ENCODE results near the gene FIG4. TPM values are rescaled to one million over a fixed set of nuclear protein-coding genes. Genes with fewer than 3 reads are reported as not detected.

Gene FIG4
- total and polyA plus RNA-seq, 2 of the 4 experiments (the other 2 are of a cell fraction), result 12.1 to 15.4 TPM

DNA sequence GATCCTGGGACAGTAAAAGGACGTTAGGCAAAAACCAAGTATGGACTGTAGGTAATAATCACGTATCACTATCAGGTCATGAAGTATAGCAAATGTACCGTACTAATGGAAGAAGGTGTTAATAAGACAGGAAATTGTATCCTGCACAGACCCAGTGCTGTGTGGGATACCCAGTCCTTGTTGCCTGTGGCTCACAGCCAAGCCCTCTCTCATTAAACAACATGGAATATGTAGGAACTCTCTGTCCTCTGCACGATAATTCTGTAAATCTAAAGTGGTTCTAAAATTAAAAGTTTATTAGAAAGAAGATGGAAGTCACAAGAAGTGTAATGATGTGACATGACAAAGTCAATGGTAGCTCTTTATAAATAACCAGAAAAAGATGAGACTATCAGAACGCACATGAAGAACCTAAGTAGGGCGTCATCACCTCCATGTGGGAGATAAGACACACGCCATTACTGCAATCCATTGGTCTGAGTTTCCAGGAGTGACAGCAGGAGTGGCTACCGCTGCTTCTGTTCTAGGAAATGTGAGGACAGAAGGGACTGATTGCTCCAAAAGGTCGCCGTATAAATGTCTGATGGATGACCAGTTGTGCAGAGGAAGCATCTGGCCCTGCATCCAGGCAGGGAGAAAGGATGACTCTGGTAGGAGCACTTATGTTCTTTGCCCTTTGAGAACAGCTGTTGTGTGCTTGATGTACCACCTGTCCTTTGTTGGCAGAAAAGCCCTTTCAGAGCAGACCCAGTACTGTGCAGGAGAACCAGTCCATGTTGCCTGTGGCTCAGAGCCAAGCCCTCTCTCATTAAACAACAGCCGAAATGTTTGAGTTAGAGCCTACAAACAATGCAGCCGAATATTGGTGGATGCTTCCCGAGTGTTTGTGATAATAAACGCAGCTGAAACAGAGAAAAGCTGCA is 125.6 kb downstream of the FIG4 start (continued):
- TF ChIP-seq RAD21 (IDR thresholded peaks at IDR 0.05; ENCODE audit: low read length), result no peak

DNA sequence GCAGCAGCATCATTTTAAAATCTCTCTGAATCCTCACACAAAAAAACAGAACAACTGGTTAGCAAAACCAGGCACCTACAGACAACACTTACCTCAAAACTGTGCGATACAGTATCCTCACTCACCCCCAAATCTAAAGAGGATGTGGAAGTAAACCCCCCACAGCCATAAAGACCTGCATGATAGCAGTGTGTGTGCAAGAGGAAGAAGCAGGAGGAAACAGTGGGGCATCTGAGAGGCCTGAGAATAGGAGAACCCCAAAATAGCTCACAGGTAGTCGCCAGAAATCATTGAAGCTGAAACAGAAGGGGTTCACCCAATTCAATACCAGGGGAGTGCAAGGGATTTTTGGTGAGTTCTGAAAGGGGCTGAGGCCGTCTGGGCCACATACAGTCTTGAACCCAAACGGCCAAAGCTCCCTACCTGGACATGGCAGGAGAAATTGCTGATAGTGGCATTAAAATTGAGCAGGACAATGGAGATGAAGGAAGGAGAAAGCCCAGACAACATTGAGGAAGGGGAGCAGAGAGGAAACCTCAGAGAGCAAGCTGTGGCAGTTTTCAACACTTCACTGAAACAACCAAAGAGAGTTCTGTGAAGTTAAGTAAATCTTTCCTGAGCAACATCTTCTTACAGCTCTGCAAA is 129.7 kb downstream of the FIG4 start:
- H2AK5ac ChIP-seq (ENCODE audit: low read depth, low read length), result no peak overlapping the region
- in situ Hi-C loops (cut with MboI; ENCODE audit: low sequenced_read_pairs), result no loop called here
- ATAC-seq (ENCODE audit: low read depth) (no peak), DNase-seq (no peak)
- H3K4me1 ChIP-seq (ENCODE audit: control insufficient read depth, insufficient read depth, low read length), result no peaks in the 10 kb centered on the region
- H4K8ac ChIP-seq (ENCODE audit: low read depth in 2 of 2, low read length in 2 of 2), result no peak overlapping the region
- no peak overlapping the region for H2BK120ac ChIP-seq (ENCODE audit: low read depth, low read length)
- no peak overlapping the region for H2AFZ ChIP-seq (replicated peaks; ENCODE audit: low read length, poor library complexity)
- no peaks in the 10 kb centered on the region for H3K79me1 ChIP-seq (ENCODE audit: low read depth in 1 of 2, low read length in 2 of 2)
- no peak overlapping the region for H2BK20ac ChIP-seq (ENCODE audit: low read depth, low read length)
- H2BK15ac ChIP-seq (ENCODE audit: low read depth, low read length), result no peak overlapping the region
- ChIA-PET POLR2A (ENCODE audit: unreplicated experiment) (no interaction called here), CTCF (no interaction called here)
- H3K36me3 ChIP-seq (ENCODE audit: control insufficient read depth, insufficient read depth, low read length), result peaks cover 4% of the 10 kb centered on the region
- WGBS, 2 experiments (ENCODE audit: extremely low coverage in 2 of 2, insufficient read length in 1 of 2), result no CpG with 5 or more reads among the region's 4 CpGs
- H4K5ac ChIP-seq (ENCODE audit: low read depth, low read length), result no peak overlapping the region
- H4K20me1 ChIP-seq (ENCODE audit: insufficient read depth, low read length), result no peaks in the 10 kb centered on the region
- no peak overlapping the region for H3K27ac ChIP-seq (ENCODE audit: insufficient read depth, low read length)
- no peak overlapping the region for H2AK9ac ChIP-seq (replicated peaks; ENCODE audit: low read depth, low read length, poor library complexity)
- 0 out of 2 replicates have a peak, but pooled peaks cover 3% of the 10 kb centered on the region for H3K9me1 ChIP-seq (ENCODE audit: insufficient read depth, low read length)
- dilution Hi-C loops (cut with HindIII; ENCODE audit: low sequenced_read_pairs, unreplicated experiment), result no loop called here
- H3K9ac ChIP-seq (ENCODE audit: low read depth, low read length), result no peak overlapping the region
- no peak overlapping the region for H3K4me3 ChIP-seq (ENCODE audit: insufficient read depth, low read depth, low read length)
- H2BK5ac ChIP-seq (ENCODE audit: low read depth, low read length, poor library complexity, severe bottlenecking), result no peak overlapping the region
- H3K4me2 ChIP-seq (ENCODE audit: low read depth, low read length), result no peak overlapping the region
- no peak overlapping the region for H3K56ac ChIP-seq (ENCODE audit: extremely low read depth, insufficient read depth, low read length)
- H3K27me3 ChIP-seq (ENCODE audit: control insufficient read depth, insufficient read depth, low read length), result no peaks in the 10 kb centered on the region
- no peak overlapping the region for H3K18ac ChIP-seq (ENCODE audit: low read depth, low read length)
- H3K14ac ChIP-seq (replicated peaks; ENCODE audit: low read depth, low read length), result no peak overlapping the region
- no TSS peak for BruUV-seq (replicated peaks)
- H4K91ac ChIP-seq (ENCODE audit: insufficient read depth, low read depth, low read length), result no peak overlapping the region
- intact Hi-C loops (cut with micrococcal nuclease), result no loop called here
- H3K4ac ChIP-seq (ENCODE audit: low read depth, low read length), result no peak overlapping the region
- H3K9me3 ChIP-seq (ENCODE audit: control insufficient read depth, insufficient read depth, low read length), result no peaks in the 10 kb centered on the region
- no peak overlapping the region for H3K23ac ChIP-seq (ENCODE audit: low read depth, low read length)
- TF ChIP-seq CHD1 (IDR thresholded peaks at IDR 0.05; ENCODE audit: low read depth, low read length) (no peak), MAZ (IDR thresholded peaks at IDR 0.05; ENCODE audit: borderline replicate concordance, low read depth, low read length) (no peak), RAD21 (IDR thresholded peaks at IDR 0.05; ENCODE audit: low read length) (no peak), NFE2L2 (IDR thresholded peaks at IDR 0.05; ENCODE audit: low read depth, low read length) (no peak), MXI1 (IDR thresholded peaks at IDR 0.05; ENCODE audit: borderline replicate concordance, low read depth, low read length) (no peak), BHLHE40 (IDR thresholded peaks at IDR 0.05; ENCODE audit: low read depth, low read length) (no peak), POLR2A (IDR thresholded peaks at IDR 0.05; ENCODE audit: low read depth, low read length) (no peak), MAFK (IDR thresholded peaks at IDR 0.05; ENCODE audit: low read depth, low read length) (no peak)
- TF ChIP-seq, protein P1, sequence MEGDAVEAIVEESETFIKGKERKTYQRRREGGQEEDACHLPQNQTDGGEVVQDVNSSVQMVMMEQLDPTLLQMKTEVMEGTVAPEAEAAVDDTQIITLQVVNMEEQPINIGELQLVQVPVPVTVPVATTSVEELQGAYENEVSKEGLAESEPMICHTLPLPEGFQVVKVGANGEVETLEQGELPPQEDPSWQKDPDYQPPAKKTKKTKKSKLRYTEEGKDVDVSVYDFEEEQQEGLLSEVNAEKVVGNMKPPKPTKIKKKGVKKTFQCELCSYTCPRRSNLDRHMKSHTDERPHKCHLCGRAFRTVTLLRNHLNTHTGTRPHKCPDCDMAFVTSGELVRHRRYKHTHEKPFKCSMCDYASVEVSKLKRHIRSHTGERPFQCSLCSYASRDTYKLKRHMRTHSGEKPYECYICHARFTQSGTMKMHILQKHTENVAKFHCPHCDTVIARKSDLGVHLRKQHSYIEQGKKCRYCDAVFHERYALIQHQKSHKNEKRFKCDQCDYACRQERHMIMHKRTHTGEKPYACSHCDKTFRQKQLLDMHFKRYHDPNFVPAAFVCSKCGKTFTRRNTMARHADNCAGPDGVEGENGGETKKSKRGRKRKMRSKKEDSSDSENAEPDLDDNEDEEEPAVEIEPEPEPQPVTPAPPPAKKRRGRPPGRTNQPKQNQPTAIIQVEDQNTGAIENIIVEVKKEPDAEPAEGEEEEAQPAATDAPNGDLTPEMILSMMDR (conservative IDR thresholded peaks at IDR 0.05; ENCODE audit: low read depth, low read length), result no peak
- TF ChIP-seq, protein P2, sequence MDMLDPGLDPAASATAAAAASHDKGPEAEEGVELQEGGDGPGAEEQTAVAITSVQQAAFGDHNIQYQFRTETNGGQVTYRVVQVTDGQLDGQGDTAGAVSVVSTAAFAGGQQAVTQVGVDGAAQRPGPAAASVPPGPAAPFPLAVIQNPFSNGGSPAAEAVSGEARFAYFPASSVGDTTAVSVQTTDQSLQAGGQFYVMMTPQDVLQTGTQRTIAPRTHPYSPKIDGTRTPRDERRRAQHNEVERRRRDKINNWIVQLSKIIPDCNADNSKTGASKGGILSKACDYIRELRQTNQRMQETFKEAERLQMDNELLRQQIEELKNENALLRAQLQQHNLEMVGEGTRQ (IDR thresholded peaks at IDR 0.05; ENCODE audit: low read depth, low read length), result no peak
- TF ChIP-seq, protein P3, sequence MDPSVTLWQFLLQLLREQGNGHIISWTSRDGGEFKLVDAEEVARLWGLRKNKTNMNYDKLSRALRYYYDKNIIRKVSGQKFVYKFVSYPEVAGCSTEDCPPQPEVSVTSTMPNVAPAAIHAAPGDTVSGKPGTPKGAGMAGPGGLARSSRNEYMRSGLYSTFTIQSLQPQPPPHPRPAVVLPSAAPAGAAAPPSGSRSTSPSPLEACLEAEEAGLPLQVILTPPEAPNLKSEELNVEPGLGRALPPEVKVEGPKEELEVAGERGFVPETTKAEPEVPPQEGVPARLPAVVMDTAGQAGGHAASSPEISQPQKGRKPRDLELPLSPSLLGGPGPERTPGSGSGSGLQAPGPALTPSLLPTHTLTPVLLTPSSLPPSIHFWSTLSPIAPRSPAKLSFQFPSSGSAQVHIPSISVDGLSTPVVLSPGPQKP (IDR thresholded peaks at IDR 0.05; ENCODE audit: borderline replicate concordance, low read depth, low read length), result no peak
